NK-92 (cell line): Measurements from ENCODE around the gene IL17REL.

Source experiments
- DNase-seq: peaks from one replicate; lab custom pipeline; 2025; ENCODE audit not compliant: unreplicated experiment; lab: John Stamatoyannopoulos, UW

The IL17REL gene

DNA sequence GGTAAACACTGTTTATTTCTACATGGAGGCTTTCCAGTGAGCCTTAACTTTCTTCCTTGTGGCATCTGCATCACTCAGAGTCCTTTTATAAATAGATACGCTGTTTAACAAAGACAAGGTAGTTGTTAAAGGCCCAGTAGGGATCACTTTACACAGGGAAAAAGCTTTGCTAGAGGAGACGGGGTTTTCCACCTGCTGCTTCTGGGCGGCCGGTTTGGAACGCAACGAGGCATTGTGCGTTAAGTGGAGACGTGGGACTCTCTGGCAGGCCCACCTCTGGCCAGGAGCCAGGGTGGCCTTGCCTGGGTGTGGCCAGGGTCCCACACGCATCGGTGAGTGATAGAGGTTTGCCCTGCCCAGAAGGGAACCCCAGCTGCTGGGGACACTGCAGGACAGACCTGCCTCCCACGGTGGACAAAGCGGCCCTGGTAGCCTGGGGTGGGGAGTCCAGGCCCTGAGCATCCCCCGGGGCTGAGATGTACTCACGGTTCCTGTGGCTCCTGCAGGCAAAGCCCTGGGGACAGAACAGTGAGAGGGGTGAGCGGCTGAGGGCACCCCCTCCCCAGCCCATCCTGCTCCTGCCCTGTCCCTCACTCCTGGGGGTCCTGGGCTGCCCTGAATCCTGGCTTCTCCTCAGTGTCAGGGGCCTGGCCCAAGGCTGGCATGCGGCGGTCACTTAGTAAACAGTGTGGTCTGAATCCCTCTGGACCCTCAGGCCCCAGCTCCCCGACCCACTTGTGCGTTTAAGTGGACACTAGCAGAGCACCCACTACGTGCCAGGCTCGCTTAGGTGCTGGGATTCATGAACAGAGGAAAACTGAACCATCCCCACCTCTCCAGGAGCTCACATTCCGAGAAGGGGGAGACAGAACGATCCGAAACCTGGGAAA lies 4.2 kb downstream of the IL17REL start:
- DNase-seq: no peak

DNA sequence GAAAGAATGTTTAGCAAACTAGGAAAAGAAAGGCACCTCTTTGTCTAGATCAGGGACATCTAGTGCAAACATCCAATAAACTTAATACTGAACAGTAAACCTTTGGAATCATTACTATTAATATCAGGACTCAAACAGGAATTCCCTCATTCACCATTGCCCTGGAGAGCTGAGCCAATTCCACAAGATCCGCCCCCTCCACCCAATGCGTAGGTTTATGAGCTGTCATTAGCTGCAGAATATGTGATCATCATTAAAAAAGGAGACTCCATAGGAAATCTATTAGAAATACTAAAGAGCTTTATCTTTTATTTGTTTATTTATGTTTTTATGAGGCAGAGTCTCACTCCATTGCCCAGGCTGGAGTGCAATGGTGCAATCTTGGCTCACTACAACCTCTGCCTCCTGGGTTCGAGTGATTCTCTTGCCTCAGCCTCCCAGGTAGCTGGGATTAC lies 5.5 kb downstream of the IL17REL start:
- DNase-seq: no peak

GRCh38 chr22:50004918-50005317 lies 7.6 kb downstream of the IL17REL start:
- DNase-seq: no peak

DNA sequence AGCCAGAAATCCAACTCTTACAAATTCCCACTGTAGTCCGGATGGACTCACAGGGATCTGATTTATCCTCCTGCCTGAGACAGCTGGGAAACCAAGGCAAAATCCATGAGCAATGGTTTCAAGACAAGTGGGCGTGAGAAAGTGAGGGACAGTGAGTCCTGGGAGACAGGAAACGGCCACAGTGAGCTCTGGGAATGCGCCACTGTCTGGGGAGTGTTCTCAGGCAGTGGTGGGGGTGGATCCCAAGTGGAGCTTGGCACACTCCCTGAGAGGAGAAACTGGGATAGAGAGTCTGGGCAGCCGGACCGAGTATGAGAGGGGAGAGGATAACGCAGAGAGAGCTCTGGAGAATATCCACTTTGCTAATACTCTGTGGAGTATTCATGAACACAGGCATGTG lies 9.8 kb downstream of the IL17REL start:
- DNase-seq: no peak

DNA sequence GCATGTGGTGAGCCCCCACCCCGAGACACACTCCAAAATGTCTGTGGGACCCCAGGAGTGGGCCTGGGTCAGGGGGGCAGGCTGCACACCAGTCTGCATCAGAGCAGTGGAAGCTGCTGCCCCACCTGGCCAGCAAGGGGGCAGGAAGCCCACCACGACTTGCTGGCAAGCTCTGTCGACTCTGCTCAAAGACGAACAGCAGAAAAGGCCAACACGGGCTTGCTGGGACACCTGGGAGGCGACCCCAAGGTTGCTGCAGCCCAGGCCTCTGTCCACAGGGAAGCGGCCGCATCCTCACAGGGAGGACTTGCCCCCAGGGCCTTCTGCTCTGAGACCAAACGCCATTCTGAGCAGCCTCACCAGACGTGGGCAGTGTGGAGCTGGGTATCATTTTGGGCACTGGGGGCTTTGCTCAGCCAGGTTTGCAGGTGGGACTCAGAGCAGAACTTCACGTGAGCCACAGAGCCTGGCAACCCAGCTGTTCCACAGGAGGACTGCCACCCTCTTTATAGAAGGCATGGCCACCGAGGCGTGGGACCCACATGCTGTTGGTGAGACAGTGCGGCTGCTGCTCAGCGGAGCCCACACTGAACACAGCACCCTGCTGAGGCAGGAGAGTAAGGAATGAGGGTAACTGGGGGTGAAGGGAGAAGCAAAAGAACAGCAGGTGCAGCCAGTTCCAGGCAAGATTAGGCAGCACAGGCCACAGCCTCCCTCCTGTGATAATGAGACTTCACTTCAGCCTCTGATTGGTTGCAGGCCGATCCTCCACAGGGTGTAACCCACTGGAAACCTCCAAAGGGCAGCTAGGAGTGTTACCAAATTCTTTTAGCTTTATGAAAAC lies 11.0 kb downstream of the IL17REL start:
- DNase-seq: no peak

GRCh38 chr22:50000587-50001387 lies 11.8 kb downstream of the IL17REL start:
- no peak for DNase-seq

- DNase-seq: no peak
Observed at GRCh38 chr22:49999946-50000586, 12.5 kb downstream of the IL17REL start.

GRCh38 chr22:49999063-49999945 lies 13.3 kb downstream of the IL17REL start:
- no peak for DNase-seq

DNA sequence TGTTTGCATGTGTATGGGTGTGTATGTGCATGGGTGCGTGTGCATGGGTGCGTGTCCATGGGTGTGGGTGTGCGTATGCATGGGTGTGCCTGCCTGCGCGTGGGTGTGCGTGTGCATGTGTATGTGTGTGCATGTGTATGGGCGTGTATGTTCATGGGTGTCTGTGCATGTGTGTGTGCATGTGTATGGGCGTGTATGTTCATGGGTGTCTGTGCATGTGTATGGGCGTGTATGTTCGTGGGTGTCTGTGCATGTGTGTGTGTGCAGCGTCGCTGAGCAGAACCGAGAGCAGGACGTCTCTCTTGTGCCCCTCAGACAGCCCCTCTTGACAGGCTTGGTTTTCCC lies 13.9 kb downstream of the IL17REL start:
- DNase-seq: no peak

GRCh38 chr22:49997932-49998717 lies 14.4 kb downstream of the IL17REL start:
- DNase-seq: no peak

GRCh38 chr22:49997251-49997599 lies 15.3 kb downstream of the IL17REL start:
- DNase-seq: no peak

DNA sequence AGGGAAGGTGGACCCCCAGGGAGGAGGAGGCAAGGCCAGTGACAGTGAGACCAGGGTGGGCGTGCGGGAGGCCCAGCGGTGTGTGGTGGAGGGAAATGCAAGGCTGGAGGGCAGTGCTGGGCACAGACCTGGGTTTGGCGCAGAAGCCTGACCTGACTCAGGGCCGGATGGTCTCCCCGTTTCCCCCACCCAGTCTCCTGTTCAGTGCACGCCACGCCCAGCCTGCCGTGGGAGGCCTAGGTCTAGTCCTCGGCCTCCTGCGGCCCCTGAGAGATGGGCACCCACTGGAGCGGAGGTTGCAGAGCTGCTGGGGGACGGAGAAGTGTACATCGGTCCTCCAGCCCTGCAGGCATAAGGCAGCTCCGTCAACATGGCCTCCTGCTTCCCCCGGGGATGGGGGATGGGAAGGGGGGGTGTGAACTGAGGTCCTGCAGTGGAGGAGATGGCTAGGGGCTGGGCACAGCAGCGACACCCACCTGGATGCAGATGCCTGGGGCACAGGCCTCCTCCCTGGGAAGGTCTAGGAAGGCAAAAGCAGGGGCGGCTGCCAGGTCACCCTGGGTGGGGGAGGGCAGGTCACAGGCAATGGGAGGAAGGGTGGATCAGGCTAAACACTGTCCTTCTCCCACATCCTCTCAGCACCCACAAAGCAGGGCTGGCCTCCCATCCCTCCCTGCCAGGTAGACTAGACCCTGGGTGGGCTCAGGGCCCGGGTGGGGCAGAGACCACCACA lies 15.9 kb downstream of the IL17REL start:
- DNase-seq: no peak

GRCh38 chr22:49996119-49996517 lies 16.4 kb downstream of the IL17REL start:
- DNase-seq: no peak

- no peak for DNase-seq
Observed at GRCh38 chr22:49995361-49996118, 17.0 kb downstream of the IL17REL start.

- no peak for DNase-seq
Observed at GRCh38 chr22:49995041-49995360, 17.6 kb downstream of the IL17REL start.

GRCh38 chr22:49994361-49995040 lies 18.1 kb downstream of the IL17REL start:
- no peak for DNase-seq

- DNase-seq: no peak
Observed at GRCh38 chr22:49993649-49994360, 18.8 kb downstream of the IL17REL start.
